ENCODE measurements around the gene SAT2.

GRCh38 chr17:7576432-7576937 is 51.1 kb downstream of the SAT2 start:
- TF ChIP-seq POLR2A (IDR thresholded peaks at IDR 0.05) (no peak), CTCF (IDR thresholded peaks at IDR 0.05) (no peak)

All from uterus (tissue), 2 donors.